HG02943 (cell line): ENCODE results near the gene SULF2.

ENCODE experiments used
- ATAC-seq: cut with Tn5 transposase; IDR thresholded peaks from one replicate; pipeline ENCODE4 v1.9.1; 2021; ENCODE audit warnings: mild to moderate bottlenecking, low read depth, moderate library complexity; ENCODE audit not compliant: unreplicated experiment

Gene SULF2

DNA sequence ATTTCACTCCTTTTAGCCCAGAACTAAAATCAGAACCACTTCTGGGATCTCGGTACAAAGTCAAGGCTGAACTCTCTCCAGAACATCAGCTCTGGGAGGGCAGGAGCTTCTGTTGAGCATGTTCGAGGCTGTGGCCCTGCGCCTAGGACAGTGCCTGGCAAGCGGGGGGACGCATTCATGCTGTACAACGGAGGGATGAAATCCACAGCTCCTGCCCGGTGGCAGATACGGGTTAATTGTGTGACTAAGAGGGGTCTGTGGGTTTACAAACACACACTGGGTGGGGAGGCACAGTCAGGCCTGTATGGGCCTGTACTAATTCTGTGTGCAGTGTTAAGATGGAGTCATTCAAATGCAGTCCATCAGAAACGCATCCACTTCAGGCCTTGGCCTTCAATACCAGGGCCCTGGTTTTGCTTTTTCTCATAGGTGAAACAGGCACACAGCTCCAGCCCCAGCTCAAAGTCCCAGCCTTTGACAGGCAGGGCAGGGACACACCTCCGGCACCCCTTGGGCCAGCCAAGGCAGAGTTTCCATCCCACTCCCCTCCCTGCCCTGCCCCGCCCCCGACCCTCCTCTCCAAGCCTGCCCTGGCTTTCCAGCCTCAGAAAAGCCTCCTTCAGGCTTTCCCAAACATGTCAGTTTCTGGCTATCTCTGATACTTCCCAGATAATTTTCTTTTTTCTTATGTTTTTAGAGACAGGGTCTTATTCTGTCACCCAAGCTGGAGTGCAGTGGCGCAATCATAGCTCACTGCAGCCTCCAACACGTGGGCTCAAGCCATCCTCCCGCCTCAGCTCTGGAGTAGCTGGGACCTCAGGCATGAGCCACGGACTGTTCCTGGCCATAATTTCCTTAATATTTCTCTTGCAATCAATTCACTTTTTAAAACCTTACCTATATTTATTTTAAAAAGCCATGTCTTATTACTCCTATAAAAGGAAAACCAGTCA lies 109.8 kb downstream of the SULF2 start:
- no peak for ATAC-seq

DNA sequence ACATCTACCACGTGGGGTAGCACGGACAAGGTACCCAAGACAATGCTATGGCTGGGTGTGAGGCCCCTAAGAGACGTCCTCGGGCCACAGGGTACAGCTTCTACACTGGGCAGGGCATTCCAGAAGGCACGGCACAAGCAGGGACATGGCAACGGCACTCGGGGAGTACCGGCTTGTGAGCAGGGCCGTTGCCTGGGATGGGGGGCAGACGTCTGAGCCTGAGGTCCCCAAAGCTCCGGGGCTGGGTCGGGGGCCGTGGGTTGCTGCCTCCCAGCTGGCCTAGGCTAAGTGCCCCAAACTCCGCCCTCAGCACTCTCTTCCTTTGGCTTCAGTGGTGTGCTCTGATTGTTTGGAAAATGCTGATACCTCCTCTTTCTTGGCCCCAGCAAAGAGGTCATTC lies 110.6 kb downstream of the SULF2 start:
- no peak for ATAC-seq

DNA sequence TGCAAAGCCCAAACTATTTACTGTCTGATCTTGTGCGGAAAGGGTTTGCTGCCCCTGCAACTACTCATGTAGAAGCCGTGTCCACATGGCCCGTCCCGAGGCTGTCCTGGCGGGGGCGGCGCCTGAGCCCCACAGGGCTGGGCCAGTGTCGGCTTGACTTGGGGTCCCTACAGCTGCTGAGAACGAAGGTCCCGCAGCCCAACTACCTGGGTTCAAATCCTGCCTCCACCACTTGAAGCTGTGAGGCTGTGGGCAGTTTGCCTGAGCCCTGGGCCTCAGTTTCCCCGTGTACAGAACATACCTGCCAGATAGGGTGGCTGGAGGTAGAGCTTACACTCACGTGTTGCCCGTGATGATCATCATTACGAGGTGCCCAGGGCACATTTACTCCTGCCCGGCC lies 111.1 kb downstream of the SULF2 start:
- no peak for ATAC-seq

DNA sequence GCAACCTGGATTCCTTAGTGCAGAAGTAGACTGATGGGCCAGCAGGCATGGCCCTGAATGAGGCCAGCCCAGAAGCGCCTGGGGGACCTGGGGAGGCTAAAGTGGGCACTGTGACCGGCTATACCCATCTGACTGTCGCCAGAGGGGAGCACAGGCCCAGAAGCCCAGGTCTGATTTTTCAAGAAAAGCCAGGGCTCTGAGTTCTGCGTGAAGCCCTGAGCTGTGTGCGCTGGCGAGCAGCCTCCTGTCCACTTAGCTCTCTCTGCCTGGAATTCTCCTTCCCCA lies 111.7 kb downstream of the SULF2 start:
- ATAC-seq = no peak

DNA sequence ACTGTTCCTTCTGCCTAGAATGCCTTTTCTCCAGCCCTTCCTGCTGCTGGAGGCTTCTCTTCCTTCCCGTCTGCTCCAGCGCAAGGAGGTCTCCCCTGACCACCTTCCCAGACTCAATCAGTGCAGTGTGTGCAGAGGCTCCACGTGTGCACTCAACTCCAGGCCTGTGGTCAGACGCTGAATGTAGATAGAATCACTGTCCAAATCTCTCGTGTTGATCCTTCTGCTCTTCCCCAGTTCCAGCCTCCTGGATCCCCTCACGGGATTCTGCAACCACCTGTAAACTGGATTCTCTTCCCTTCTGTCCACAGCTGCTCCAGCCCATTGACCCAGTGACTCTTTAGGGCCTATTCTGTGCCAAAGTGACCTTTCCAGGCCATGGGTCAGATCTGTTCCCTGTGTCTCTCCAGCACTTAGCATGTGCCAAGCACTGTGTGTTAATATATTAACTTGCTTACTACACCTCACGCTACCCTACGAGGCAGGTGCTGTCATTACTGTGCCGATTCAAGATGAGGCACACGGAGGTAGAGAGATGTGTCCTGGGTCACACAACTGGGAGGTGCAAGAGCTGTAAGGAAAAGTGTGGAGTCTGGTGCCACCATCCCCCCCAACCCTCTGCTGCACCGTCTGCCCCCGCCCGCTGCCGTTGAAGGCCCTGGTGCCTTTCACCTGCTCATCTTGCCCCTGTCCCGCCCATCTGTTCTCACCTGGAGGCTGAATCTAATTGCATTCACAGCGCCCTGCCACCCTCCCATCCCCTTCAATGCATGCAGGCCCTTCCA lies 112.2 kb downstream of the SULF2 start:
- no peak for ATAC-seq

DNA sequence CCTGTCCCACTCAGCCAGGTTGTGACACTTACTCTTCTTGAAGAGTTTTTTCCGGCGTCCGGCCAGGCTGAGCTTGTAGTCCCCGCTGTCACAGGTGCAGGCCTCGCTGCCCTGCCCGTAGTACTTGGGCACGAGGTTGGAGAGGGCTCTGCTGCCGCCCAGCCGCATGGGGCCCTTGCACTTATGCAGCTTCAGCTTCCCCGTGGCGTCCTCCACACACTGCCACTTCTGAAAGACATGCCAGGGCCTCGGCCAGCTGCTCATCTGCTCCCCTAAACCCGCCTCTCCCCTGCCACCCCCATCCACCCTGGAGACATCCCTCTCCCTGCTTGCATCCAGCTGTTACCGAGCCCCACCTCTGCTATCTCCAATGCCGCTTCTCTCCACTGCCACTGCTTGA lies 113.1 kb downstream of the SULF2 start:
- no peak for ATAC-seq

DNA sequence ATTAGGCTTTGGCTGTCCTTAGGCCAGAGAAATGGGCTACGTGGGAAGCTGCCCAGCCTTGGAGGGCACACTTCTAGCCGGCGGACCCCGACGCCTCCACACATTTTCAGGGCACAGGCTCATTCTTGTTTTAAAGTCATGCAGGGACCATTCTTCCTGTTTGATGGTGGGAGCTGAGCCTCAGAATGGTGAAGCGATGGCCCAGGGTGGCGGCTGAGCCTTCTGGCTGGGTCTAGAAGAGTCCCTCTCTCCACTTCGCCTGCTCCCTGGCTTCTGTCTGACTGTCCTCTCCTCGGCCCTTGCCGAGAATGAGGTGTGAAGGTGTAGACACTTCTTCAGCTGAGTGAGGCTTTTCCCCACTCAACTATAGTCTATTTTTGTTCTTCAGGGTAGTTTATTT lies 114.4 kb downstream of the SULF2 start:
- no peak for ATAC-seq

DNA sequence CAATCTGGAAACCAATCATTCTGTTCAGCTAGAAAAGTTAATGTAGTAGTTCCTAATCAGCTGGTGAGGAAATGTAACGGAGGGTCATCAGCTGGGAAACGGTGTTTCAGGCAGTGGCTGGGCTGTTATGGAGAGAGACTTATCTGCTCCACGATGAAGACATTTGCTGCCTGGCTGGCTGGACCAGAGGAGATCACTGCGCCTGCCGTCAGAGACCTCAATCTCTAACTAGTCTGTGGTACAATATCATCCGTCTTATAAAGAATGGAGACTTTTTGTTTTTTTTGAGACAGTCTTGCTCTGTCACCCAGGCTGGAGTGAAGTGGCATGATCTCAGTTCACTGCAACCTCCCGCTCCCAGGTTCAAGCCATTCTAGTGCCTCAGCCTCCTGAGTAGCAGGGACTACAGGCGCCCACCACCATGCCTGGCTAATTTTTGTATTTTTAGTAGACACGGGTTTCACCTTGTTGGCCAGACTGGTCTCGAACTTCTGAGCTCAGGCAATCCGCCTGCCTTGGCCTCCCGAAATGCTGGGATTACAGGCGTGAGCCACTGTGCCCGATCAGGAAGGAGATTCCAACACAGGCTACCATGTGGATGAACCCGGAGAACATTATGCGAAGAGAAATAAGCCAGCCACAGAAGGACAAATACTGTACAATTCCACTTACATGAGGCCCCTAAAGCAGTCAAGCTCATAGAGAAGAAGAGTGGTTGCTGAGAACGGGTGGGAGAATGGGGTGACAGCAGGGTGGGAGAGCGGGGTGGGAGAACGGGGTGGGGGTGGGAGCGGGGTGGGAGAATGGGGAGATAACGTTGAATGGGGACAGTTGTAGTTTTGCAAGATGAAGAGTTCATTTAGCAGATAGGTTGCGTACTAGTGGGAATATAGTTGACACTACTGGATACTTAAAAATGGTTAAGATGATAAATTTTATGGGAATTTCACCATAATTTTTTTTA lies 115.1 kb downstream of the SULF2 start:
- ATAC-seq = no peak

DNA sequence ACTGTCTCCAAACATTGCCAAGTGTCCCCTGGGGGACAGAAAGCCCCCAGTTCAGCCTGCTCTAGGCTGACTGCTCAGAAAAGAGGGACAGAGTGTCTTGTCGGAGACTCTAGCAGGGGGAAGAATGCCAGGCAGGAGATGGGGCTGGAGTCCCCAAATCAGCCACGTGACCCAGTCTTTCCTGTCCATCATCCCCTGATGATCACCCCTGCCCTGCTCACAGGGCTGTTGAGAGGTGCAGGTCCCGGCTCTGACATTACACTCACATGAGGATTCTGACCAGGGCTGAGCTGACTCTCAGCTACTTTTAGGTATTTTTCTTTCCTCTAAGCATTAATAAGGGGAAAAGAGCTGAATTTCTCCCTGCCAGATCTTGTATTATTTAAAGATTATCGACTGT lies 115.8 kb downstream of the SULF2 start:
- no peak for ATAC-seq

DNA sequence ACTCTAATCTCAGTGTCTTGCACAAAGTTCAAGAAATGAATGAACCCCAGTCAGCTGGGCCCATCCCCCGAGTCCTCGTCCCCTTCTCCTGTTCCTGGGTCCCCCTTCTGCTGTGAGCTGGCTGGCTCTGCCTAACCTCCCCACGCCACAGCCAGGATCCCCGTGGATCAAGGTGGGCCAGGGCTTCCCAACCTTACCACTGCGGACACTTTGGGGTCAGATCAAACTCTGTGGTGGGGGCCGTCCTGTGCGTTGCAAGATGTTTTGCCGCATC lies 116.2 kb downstream of the SULF2 start:
- ATAC-seq = no peak

DNA sequence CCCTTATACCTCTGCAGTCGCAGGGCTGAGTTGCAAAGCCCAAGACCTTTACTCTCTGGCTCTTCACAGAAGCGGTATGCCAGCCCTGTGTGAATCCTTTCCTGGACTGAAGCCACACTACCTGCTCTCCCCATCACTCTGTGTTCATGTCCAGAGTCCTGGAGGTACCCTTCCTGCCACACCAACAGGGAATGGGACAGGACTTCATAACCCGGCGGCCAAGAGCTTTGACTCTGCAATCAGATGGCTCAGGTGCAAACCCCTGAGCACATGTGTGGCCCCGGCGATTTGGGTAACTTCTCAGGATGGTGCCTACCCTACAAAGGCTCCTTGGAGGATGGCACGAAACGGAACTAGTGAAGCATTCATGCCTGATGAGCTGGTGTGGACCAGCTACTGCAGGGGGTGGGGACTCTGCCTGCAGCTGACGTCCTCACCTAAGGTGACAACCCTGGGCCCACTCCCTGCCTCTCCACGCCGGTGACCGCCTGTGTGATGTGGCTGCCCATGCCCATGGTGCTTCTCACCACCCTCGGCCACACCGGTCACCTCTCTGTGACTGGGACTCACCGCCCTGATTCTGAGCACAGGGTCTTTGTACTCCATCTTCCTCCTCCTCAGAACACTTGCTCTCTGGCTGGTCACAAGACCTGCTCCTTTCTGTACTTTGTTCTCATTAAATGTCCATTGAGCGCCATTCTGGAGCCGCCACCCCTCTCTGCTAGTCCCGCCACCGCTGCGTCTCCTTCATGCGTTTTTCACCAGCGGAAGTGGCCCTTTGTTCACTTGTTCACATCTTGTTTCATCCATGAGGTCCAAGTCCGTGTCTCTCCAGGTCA lies 116.7 kb downstream of the SULF2 start:
- ATAC-seq = no peak

DNA sequence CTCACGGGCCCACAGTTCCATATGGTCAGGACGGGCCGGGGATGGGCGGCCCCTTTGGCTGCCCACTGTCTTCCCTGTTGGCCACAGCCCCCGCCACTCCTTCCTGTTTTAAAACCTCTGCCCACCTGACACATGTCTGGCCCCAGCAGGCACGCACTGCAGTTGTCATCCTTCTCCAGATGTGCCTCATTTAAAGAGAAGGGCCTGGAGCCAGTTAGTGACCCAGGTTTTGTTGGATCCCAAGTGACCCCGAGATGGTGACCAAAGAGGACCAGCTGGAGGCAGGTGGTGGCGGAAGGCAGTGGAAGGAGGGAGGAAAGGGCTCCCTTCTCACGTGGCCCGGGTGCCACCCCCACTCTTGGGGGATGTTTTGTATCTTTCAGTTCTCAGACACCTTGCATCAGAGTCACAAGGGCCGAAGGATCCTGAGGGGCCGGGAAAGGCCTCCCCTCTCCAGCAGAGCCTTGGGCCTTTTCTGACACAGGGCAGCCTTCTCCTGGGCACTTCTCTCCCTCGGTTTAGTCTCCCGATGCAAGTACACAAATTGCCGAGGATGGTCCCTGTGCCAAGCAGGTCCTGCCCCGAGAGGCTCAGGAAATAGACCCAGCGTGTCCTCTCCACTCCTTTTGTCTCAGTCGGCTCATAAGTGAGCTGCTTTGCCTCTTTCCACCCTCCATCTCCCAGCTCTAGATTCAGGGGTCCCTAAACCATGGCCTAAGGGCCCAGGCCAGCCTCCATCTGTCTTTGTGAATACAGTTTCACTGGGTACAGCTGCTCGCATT lies 117.6 kb downstream of the SULF2 start:
- no peak for ATAC-seq

DNA sequence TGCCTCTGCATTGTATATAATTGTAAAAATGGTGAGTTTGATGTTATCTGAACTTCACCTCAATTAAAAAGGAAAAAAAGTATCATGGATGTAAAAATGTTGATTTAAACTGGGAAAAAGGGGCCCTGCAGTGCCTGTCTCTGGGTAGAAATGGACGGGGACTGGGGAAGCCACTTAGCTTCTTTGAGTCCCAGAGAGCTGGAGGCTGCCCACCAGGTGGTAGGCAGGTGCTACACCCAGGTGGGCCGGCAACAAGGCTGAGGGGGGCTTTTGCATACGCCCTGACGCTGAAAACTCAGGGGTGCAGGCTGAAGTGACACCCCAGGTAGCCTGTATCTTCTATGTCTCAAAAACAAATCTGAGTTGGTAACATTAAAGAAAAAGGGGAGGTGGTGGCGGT lies 118.2 kb downstream of the SULF2 start:
- ATAC-seq = no peak

DNA sequence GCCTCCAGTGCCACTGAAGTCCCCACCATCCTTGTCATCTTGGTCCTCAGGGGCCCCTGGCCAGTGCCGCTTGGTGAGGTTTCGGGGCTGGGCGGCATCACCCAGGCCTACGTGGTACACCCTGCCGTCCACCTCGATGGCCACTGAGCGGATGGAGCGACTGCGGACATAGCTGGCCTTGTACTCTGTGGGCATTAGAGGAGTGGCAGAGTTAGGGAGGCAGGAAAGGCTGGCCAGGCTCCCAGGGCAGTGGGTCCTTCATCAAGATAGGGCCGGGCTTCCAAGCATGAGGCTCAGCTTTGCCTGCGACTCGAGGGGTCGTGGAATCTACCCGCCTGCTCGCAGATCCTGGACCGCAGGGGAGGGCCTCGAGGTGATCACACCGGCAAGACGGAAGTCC lies 119.0 kb downstream of the SULF2 start:
- no peak for ATAC-seq

DNA sequence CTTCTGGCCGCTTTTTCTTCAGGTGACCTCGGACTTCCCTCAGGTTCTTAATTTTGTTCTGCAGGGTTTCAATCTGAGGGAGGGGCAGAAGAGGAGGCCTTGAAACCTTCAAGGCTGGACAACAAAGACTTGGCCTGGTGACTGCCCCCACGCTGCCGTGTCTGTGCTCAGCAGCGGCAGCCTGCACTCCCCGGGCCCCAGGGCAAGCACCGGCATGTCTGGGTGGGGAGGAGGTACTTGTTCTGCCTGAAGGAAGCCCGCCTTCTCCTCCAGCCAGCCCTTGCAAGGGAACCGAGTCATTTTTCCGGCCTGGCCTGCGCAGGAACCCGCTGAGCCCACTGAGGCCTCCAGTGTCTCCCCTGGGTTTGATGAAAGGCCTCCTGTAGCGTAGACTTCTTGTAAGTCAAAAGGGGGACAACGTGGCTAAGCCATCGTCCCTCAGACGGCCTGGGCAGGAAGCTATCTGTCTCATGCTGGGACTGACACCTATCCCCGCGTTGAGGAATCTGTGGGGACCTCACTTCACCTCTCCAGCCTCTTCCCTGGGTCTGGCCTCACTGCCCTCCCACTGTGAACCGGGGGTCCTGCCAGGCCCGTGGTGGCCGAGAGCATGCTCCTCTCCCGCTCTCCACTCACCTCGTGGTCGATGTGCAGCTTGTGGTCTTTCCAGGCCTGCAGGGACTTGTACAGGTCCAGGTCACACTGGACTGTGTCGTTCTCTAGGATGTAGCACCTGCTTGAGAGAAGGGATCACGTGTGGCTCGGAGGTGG lies 119.9 kb downstream of the SULF2 start:
- ATAC-seq = no peak

DNA sequence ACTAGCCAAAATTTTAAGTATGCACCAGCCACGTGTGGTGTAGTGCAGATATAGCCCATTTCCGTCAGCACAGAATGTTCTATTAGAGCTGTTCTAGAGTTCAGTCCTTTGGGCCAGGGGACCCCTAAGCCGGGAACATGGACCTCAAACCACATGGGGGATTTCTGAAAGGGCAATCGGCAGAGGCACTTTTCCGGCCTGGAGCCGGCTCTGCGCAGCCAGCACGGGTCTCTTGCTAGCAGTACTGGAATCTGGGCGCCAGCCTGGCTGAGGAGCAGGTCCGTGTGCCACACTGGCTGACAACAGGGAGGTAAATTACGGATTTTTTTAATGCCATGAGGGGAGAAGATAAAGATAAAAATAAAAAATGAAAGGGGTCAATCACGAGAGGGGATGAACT lies 120.5 kb downstream of the SULF2 start:
- no peak for ATAC-seq

DNA sequence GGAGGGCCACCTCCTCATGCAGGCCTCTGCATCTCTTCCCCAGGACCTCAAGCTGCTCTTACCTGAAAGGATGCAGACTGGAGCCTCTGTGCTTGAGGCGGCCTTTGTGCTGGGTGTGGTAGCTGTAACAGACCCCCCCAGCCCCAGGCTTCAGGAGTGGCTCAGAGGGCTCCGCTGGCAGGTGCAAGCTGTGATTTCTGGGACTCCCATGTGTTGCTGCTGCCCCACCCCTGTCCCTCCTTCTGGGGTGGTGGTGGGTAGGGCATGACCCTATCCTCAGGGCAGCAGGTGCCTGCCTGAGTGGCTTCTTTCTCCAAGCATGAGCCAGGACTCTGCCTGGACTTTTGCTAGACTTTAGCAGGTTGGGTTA lies 121.2 kb downstream of the SULF2 start:
- no peak for ATAC-seq

DNA sequence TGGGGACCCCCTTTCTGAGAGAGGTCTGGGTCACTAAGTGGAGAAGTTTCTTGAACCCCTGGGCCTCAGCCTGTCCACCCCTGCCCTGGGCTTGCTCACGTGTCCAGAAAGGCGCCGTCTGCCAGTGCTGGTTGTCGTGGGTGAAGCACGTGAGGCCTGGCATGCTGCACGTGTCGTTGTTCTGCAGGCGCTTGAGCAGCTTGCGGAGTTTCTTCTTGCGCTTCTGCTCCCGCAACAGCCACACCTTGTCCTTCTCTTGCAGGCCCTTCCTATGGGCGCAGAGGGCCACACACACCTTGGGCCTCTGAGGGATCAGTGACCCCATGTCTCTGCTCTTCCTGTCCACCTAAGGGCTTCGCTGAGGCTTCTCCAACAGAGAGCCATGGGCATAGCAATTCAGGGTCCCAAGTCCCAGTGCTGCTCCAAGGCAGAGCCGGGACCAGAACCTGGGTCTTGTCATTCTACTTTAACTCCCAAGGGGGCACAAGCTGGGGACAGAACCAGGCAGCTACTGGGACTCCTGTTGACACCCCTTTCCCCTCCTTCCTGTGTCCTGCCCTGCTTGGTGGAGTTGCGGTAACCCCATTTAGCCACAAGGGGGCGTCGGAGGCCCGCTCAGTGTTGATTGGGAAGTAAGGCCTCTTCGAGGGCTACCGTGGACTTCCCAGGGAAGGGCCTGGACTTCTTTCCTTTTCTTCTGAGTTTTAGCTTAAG lies 121.8 kb downstream of the SULF2 start:
- no peak for ATAC-seq
